Thyroid gland (tissue), 4 donors: ENCODE results near the gene MYH10. TPM values are rescaled to one million over a fixed set of nuclear protein-coding genes. Genes with fewer than 3 reads are reported as not detected.

ENCODE experiments used
- DNase-seq, 2 donors: peaks; one replicate each; pipeline ENCODE4 v3.0.0-alpha.2; 2019
- H3K27ac ChIP-seq, 3 donors: fragments of 200-600 bp; sonication (generic); 1 replicate in 2 of 3; 2 replicates in 1 of 3; pipeline ENCODE4 v1.5.1; 2016 to 2019; ENCODE audit warnings: mild to moderate bottlenecking in 1 of 3, moderate library complexity in 1 of 3
- H3K27me3 ChIP-seq: fragments of 200-600 bp; sonication (generic); one replicate; pipeline ENCODE4 v1.5.1; 2019
- H3K36me3 ChIP-seq, 2 donors: fragments of 200-600 bp; sonication (generic); one replicate each; pipeline ENCODE4 v1.5.1; 2016 to 2019
- H3K4me1 ChIP-seq, 2 donors: fragments of 200-600 bp; sonication (generic); one replicate each; pipeline ENCODE4 v1.5.1; 2017 to 2019
- H3K4me3 ChIP-seq, 3 donors: fragments of 200-600 bp; sonication (generic); replicated peaks in 1 of 3; 1 replicate in 2 of 3; 2 replicates in 1 of 3; pipeline ENCODE4 v1.5.1; 2016; ENCODE audit warnings: mild to moderate bottlenecking in 1 of 3
- H3K9me3 ChIP-seq: fragments of 200-600 bp; sonication (generic); one replicate; pipeline ENCODE4 v1.5.1; 2017
- POLR2A ChIP-seq, 2 donors: fragments of 450-650 bp; IDR thresholded peaks; one replicate each; pipeline ENCODE4 v1.6.1; 2017; ENCODE audit warnings: antibody characterized with exemption in 2 of 2, mild to moderate bottlenecking in 2 of 2, moderate library complexity in 1 of 2
- WGBS, 2 donors: methylation state at CpG; one replicate each; pipeline ENCODE4 v1.1.5; 2017; 5-methylcytosine and 5-hydroxymethylcytosine counted together
- intact Hi-C: fragments of 100-400 bp; cut with DNase I; formaldehyde crosslinking; loops from one replicate; pipeline ENCODE4 v1.15.1; 2023
- total RNA-seq, 4 donors: library from RNA; depleted of rRNA; stranded (reverse); fragments of >200 nt; gene quantifications; one replicate each; pipeline ENCODE4 v1.2.3, GENCODE V29; 2016
- TF ChIP-seq, protein P1 (sequence below), 6 experiments: fragments of 200-600 bp in 3 of 6; fragments of 450-650 bp in 3 of 6; sonication (generic) in 3 of 6; IDR thresholded peaks; one replicate each; pipeline ENCODE4 v1.5.1; 2016 to 2019; ENCODE audit warnings: antibody characterized with exemption in 6 of 6, mild to moderate bottlenecking in 2 of 6, inconsistent platforms in 1 of 6, moderate library complexity in 1 of 6

MYH10 gene
- total RNA-seq, 4 donors from 2014 or later: 40.8 to 72.2 (median 44.2) TPM

DNA sequence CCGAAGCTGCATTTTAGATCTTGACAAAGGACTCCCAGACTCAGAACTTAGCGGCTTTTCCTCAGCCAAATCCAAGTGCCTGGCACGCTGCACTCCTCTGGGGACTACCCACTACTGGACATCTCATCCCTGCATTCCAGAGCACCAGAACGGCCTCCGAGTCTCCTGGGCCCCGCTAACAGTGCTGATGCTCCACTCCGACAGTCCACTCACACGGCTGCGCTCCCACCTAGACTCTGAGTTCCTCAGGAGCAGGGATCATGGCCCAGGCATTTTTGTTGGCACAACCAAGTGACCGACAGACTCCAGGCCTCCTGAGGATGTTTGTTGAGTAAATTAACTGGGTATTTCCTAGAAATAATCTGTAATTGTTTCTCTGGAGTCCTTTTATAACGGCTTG is 115.7 kb downstream of the MYH10 start:
- DNase-seq: no peak
- Histone ChIP-seq H3K4me1 (no peaks in the 10 kb centered on the region), H3K9me3 (no peaks in the 10 kb centered on the region), H3K36me3 (peaks cover 8 to 21% of the 10 kb centered on the region in 2 donors), H3K27ac (no peak overlapping the region), H3K27me3 (no peaks in the 10 kb centered on the region), H3K4me3 (no peak overlapping the region)
- intact Hi-C loops: no loop called here
- TF ChIP-seq, protein P1, sequence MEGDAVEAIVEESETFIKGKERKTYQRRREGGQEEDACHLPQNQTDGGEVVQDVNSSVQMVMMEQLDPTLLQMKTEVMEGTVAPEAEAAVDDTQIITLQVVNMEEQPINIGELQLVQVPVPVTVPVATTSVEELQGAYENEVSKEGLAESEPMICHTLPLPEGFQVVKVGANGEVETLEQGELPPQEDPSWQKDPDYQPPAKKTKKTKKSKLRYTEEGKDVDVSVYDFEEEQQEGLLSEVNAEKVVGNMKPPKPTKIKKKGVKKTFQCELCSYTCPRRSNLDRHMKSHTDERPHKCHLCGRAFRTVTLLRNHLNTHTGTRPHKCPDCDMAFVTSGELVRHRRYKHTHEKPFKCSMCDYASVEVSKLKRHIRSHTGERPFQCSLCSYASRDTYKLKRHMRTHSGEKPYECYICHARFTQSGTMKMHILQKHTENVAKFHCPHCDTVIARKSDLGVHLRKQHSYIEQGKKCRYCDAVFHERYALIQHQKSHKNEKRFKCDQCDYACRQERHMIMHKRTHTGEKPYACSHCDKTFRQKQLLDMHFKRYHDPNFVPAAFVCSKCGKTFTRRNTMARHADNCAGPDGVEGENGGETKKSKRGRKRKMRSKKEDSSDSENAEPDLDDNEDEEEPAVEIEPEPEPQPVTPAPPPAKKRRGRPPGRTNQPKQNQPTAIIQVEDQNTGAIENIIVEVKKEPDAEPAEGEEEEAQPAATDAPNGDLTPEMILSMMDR (IDR thresholded peaks at IDR 0.05): no peak
- no peak for TF ChIP-seq POLR2A (IDR thresholded peaks at IDR 0.05)
- WGBS, 2 donors: 95 to 96% methylated on average over 11 of the region's 11 CpGs

DNA sequence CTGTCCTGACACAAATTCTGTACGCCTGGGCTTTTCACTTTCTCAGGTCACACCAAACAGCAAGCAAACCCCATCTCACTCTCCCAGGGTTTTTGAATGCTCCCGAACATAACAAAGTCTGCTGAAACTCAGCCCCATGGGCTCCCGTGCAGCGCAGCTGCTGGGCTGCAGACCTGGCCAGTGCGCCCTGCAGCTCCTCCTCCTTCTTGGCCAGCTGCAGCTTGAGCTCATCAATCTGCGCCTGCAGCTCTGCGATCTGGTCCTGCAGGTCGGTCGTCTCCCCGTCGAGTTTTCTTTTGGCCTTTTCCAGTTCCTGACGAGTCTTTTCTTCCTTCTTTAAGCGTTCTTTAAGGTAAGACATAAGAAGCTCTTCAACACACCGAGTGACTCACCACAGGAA is 124.4 kb downstream of the MYH10 start:
- WGBS, 2 donors: 90% methylated on average over 14 of the region's 14 CpGs
- intact Hi-C loops: no loop called here

DNA sequence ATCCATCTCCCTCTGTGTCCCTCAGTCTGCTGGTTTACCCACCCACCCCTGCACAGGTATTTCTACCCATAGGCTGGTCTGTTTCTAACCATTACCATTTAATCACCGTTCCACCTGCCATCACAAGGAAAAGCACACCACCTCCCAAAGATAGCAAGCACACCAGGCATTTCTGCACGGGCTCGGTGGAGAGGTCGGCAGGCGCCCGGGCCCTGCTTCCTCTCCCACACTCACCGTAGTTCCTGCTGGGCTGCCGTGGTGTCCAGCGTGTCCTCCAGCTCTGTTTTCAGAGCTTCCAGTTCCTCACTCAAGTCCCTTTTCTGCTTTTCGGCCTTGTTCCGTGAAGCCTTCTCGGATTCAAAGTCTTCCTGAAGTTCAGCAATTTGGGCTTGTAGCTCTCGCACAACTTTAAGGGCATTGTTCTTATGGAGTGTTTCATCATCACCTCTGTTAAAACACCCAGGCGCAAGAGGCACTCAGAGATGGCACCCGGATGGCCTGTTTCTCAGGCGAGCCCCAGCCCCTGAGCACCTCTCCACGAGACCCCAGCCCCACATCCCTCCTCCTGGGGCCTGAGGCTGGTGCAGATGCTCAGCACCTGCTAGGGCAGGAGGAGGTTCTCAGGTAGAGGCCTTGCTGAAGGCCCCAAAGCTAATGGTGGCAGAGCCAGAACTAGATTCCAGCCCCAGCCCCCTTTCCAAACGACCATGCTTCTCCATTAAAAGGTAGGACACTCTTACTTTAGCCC is 125.9 kb downstream of the MYH10 start:
- H3K27me3 ChIP-seq: no peaks in the 10 kb centered on the region
- no peak for DNase-seq
- TF ChIP-seq POLR2A (IDR thresholded peaks at IDR 0.05): no peak
- TF ChIP-seq, protein P1 (IDR thresholded peaks at IDR 0.05): no peak
- peak overlapping the region in 1 of 3 donors; percentile 39 for H3K27ac ChIP-seq
- H3K36me3 ChIP-seq: peaks cover 17 to 29% of the 10 kb centered on the region in 2 donors
- intact Hi-C loops: no loop called here
- WGBS, 2 donors: 94 to 95% methylated on average over 18 of the region's 18 CpGs
- H3K9me3 ChIP-seq: no peaks in the 10 kb centered on the region
- no peaks in the 10 kb centered on the region for H3K4me1 ChIP-seq
- H3K4me3 ChIP-seq: no peak overlapping the region

More for the DNA sequence above, 124.4 kb downstream of the MYH10 start:
- Histone ChIP-seq H3K27ac (no peak overlapping the region), H3K4me3 (no peak overlapping the region), H3K36me3 (peaks cover 10 to 22% of the 10 kb centered on the region in 2 donors), H3K4me1 (no peaks in the 10 kb centered on the region), H3K9me3 (no peaks in the 10 kb centered on the region), H3K27me3 (no peaks in the 10 kb centered on the region)
- no peak for DNase-seq
- TF ChIP-seq, protein P1 (IDR thresholded peaks at IDR 0.05): no peak
- TF ChIP-seq POLR2A (IDR thresholded peaks at IDR 0.05): no peak

DNA sequence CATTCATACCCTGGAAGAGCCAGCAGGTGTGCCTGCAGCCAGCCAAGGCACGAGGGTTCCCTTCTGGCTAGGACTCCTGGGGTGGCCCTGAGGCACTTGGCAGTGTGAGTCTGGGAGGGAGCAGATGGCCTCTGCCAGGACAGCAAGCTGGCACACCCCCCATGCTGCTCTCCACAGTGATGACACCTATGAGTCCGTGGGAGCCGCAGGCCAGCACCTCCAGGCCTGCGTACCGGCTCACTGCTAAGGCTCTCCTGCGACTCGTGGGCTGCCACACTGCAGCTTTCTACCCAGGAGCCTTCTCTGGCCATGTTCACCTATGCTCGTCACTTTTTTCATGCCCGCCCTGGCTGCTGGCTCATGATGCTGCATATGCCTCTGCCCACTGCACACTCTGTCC is 126.7 kb downstream of the MYH10 start:
- DNase-seq: no peak
- Histone ChIP-seq H3K9me3 (no peaks in the 10 kb centered on the region), H3K36me3 (peaks cover 24 to 29% of the 10 kb centered on the region in 2 donors), H3K27me3 (no peaks in the 10 kb centered on the region), H3K4me1 (no peaks in the 10 kb centered on the region), H3K4me3 (no peak overlapping the region), H3K27ac (no peak overlapping the region)
- 88 to 92% methylated on average over 9 of the region's 9 CpGs for WGBS, 2 donors
- no peak for TF ChIP-seq POLR2A (IDR thresholded peaks at IDR 0.05)
- TF ChIP-seq, protein P1 (IDR thresholded peaks at IDR 0.05): no peak
- intact Hi-C loops: no loop called here

DNA sequence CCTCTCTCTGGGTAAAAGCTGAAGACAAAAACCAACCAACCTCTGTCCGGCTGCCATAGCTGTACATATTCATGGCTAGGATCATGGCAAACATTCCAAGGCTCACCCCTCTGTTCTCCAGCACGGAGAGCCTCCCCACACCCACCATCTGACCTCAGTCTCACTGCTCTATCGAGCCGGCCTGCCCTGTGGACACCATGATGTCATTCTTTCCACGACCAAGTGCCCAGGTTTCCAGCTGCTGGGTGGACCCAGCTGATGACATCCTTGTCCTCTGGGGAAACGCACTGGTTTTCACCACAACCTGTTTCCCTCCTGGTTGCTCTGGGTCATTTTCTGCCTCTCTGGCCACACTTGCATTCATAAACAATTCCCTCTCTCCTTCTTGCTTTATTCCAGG is 127.2 kb downstream of the MYH10 start:
- Histone ChIP-seq H3K27me3 (no peaks in the 10 kb centered on the region), H3K4me1 (no peaks in the 10 kb centered on the region), H3K27ac (no peak overlapping the region), H3K4me3 (no peak overlapping the region), H3K36me3 (peaks cover 22 to 26% of the 10 kb centered on the region in 2 donors), H3K9me3 (no peaks in the 10 kb centered on the region)
- no peak for DNase-seq
- WGBS, 2 donors: 76 to 85% methylated on average over 6 of the region's 6 CpGs
- intact Hi-C loops: no loop called here
- TF ChIP-seq POLR2A (IDR thresholded peaks at IDR 0.05): no peak
- TF ChIP-seq, protein P1 (IDR thresholded peaks at IDR 0.05): no peak
